Measurements from ENCODE around the gene TMX4. TPM values are rescaled to one million over a fixed set of nuclear protein-coding genes. Genes with fewer than 3 reads are reported as not detected.

The TMX4 gene
- total and polyA plus RNA-seq, 2 of the 4 experiments (the other 2 are of a cell fraction) = 5.4 to 13.6 TPM

DNA sequence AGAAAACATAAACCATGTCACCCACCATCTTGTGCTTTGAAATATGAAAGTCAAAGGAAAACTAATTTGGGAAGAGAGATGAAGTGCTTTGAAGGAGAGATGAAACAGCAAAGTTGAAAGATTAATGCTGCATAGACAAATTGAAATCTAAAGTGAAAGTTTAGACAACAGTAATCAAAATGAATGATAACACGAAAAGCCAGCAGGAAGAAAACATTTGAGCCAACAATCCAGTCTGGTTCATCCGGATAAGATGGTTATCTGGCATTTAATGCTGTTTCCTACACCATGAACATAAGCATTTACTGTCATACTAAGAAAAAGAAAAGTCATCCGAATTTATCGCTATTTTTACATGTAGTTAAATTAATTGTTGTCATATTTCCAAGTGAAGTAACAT lies 79.9 kb downstream of the TMX4 start:
- no peak for ATAC-seq (ENCODE audit: low read depth)
- Histone ChIP-seq H3K23ac (ENCODE audit: low read depth, low read length) (no peak overlapping the region), H4K20me1 (ENCODE audit: insufficient read depth, low read length) (no peaks in the 10 kb centered on the region), H2AK9ac (replicated peaks; ENCODE audit: low read depth, low read length, poor library complexity) (no peak overlapping the region), H3K36me3 (ENCODE audit: control insufficient read depth, insufficient read depth, low read length) (no peaks in the 10 kb centered on the region), H2BK5ac (ENCODE audit: low read depth, low read length, poor library complexity, severe bottlenecking) (no peak overlapping the region), H3K4me1 (ENCODE audit: control insufficient read depth, insufficient read depth, low read length) (no peaks in the 10 kb centered on the region), H3K4me3 (ENCODE audit: insufficient read depth, low read depth, low read length) (no peak overlapping the region), H3K18ac (ENCODE audit: low read depth, low read length) (no peak overlapping the region), H2AK5ac (ENCODE audit: low read depth, low read length) (no peak overlapping the region), H4K91ac (ENCODE audit: insufficient read depth, low read depth, low read length) (no peak overlapping the region), H2BK120ac (ENCODE audit: low read depth, low read length) (no peak overlapping the region), H3K9me1 (ENCODE audit: insufficient read depth, low read length) (no peaks in the 10 kb centered on the region), H3K27me3 (ENCODE audit: control insufficient read depth, insufficient read depth, low read length) (no peaks in the 10 kb centered on the region; the same call in 1 of the 2 replicates), H3K9ac (ENCODE audit: low read depth, low read length) (no peak overlapping the region), H3K27ac (ENCODE audit: insufficient read depth, low read length) (no peak overlapping the region), H3K4me2 (ENCODE audit: low read depth, low read length) (no peak overlapping the region), H3K4ac (ENCODE audit: low read depth, low read length) (no peak overlapping the region), H2AFZ (replicated peaks; ENCODE audit: low read length, poor library complexity) (no peak overlapping the region), H2BK20ac (ENCODE audit: low read depth, low read length) (no peak overlapping the region), H4K5ac (ENCODE audit: low read depth, low read length) (no peak overlapping the region), H3K56ac (ENCODE audit: extremely low read depth, insufficient read depth, low read length) (no peak overlapping the region), H3K9me3 (ENCODE audit: control insufficient read depth, insufficient read depth, low read length) (no peaks in the 10 kb centered on the region), H3K14ac (replicated peaks; ENCODE audit: low read depth, low read length) (no peak overlapping the region), H2BK15ac (ENCODE audit: low read depth, low read length) (no peak overlapping the region), H4K8ac (ENCODE audit: low read depth in 2 of 2, low read length in 2 of 2) (no peak overlapping the region), H3K79me1 (ENCODE audit: low read depth in 1 of 2, low read length in 2 of 2) (no peaks in the 10 kb centered on the region)
- ChIA-PET POLR2A (ENCODE audit: unreplicated experiment) (no interaction called here), CTCF (interaction anchor here (6.3 kb wide), 1 partner anchor 782 kb away, joined by 73 read pairs; no protein-coding TSS in a partner anchor)
- DNase-seq = no peak
- BruUV-seq (replicated peaks) = no TSS peak
- intact Hi-C loops (cut with micrococcal nuclease) = loop anchor here (5.0 to 10.0 kb wide), 3 partner anchors 103 to 595 kb away; no protein-coding TSS in a partner anchor
- in situ Hi-C loops (cut with MboI; ENCODE audit: low sequenced_read_pairs) = no loop called here
- dilution Hi-C loops (cut with HindIII; ENCODE audit: low sequenced_read_pairs, unreplicated experiment) = no loop called here
- no CpG with 5 or more reads among the region's 4 CpGs for WGBS, 2 experiments (ENCODE audit: extremely low coverage in 2 of 2, insufficient read length in 1 of 2)
- no peak for TF ChIP-seq MAZ (IDR thresholded peaks at IDR 0.05; ENCODE audit: borderline replicate concordance, low read depth, low read length)
- TF ChIP-seq RCOR1 (IDR thresholded peaks at IDR 0.05; ENCODE audit: insufficient replicate concordance, low read length) = no peak
- TF ChIP-seq BHLHE40 (IDR thresholded peaks at IDR 0.05; ENCODE audit: low read depth, low read length) = no peak
- TF ChIP-seq RFX5 (IDR thresholded peaks at IDR 0.05; ENCODE audit: low read depth, low read length) = no peak
- no peak for TF ChIP-seq MXI1 (IDR thresholded peaks at IDR 0.05; ENCODE audit: borderline replicate concordance, low read depth, low read length)
- no peak for TF ChIP-seq FOS (IDR thresholded peaks at IDR 0.05; ENCODE audit: low read depth, low read length)
- no peak for TF ChIP-seq CHD1 (IDR thresholded peaks at IDR 0.05; ENCODE audit: low read depth, low read length)
- no peak for TF ChIP-seq CTCF (conservative IDR thresholded peaks at IDR 0.05; ENCODE audit: low read depth, low read length)
- no peak for TF ChIP-seq POLR2A (IDR thresholded peaks at IDR 0.05; ENCODE audit: low read depth, low read length)
- TF ChIP-seq, protein P1, sequence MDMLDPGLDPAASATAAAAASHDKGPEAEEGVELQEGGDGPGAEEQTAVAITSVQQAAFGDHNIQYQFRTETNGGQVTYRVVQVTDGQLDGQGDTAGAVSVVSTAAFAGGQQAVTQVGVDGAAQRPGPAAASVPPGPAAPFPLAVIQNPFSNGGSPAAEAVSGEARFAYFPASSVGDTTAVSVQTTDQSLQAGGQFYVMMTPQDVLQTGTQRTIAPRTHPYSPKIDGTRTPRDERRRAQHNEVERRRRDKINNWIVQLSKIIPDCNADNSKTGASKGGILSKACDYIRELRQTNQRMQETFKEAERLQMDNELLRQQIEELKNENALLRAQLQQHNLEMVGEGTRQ (IDR thresholded peaks at IDR 0.05; ENCODE audit: low read depth, low read length) = no peak
- no peak for TF ChIP-seq MAFK (IDR thresholded peaks at IDR 0.05; ENCODE audit: low read depth, low read length)
- TF ChIP-seq RAD21 (IDR thresholded peaks at IDR 0.05; ENCODE audit: low read length) = no peak
- no peak for TF ChIP-seq CEBPB (IDR thresholded peaks at IDR 0.05; ENCODE audit: low read depth, low read length)
- TF ChIP-seq SMC3 (IDR thresholded peaks at IDR 0.05; ENCODE audit: low read depth, low read length) = no peak
- TF ChIP-seq, protein P2, sequence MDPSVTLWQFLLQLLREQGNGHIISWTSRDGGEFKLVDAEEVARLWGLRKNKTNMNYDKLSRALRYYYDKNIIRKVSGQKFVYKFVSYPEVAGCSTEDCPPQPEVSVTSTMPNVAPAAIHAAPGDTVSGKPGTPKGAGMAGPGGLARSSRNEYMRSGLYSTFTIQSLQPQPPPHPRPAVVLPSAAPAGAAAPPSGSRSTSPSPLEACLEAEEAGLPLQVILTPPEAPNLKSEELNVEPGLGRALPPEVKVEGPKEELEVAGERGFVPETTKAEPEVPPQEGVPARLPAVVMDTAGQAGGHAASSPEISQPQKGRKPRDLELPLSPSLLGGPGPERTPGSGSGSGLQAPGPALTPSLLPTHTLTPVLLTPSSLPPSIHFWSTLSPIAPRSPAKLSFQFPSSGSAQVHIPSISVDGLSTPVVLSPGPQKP (IDR thresholded peaks at IDR 0.05; ENCODE audit: borderline replicate concordance, low read depth, low read length) = no peak
- TF ChIP-seq NFE2L2 (IDR thresholded peaks at IDR 0.05; ENCODE audit: low read depth, low read length) = no peak

All from IMR-90 (cell line).